Suprapubic skin (tissue), 4 donors: ENCODE results near the gene BEX4. TPM values are rescaled to one million over a fixed set of nuclear protein-coding genes. Genes with fewer than 3 reads are reported as not detected.

ENCODE experiments used
- DNase-seq, 2 donors: peaks; one replicate each; pipeline ENCODE4 v3.0.0-alpha.2; 2019; ENCODE audit warnings: low spot score in 2 of 2
- H3K27ac ChIP-seq: fragments of 200-600 bp; sonication (generic); one replicate; pipeline ENCODE4 v1.5.1; 2019
- H3K27me3 ChIP-seq: fragments of 200-600 bp; sonication (generic); one replicate; pipeline ENCODE4 v1.5.1; 2019
- H3K36me3 ChIP-seq: fragments of 200-600 bp; sonication (generic); one replicate; pipeline ENCODE4 v1.5.1; 2019
- H3K4me1 ChIP-seq: fragments of 200-600 bp; sonication (generic); one replicate; pipeline ENCODE4 v1.5.1; 2019
- H3K4me3 ChIP-seq: fragments of 200-600 bp; sonication (generic); one replicate; pipeline ENCODE4 v1.5.1; 2019; ENCODE audit warnings: mild to moderate bottlenecking
- H3K9me3 ChIP-seq: fragments of 200-600 bp; sonication (generic); one replicate; pipeline ENCODE4 v1.5.1; 2019
- CTCF ChIP-seq, 2 donors: fragments of 200-600 bp in 1 of 2; fragments of 450-650 bp in 1 of 2; sonication (generic) in 1 of 2; IDR thresholded peaks; one replicate each; pipeline ENCODE4 v1.5.1; 2016 to 2019; ENCODE audit warnings: antibody characterized with exemption in 2 of 2, mild to moderate bottlenecking in 1 of 2, moderate library complexity in 1 of 2
- EP300 ChIP-seq: sonication (generic); formaldehyde crosslinking; IDR thresholded peaks from one replicate; pipeline ENCODE4 v1.6.1; 2017; ENCODE audit warnings: antibody characterized with exemption
- POLR2A ChIP-seq, 2 donors: fragments of 450-650 bp; IDR thresholded peaks; one replicate each; pipeline ENCODE4 v1.6.1; 2017; ENCODE audit warnings: antibody characterized with exemption in 2 of 2, mild to moderate bottlenecking in 2 of 2, moderate library complexity in 2 of 2
- POLR2AphosphoS5 ChIP-seq, 3 donors: sonication (generic); formaldehyde crosslinking; IDR thresholded peaks; one replicate each; pipeline ENCODE4 v1.6.1; 2017; ENCODE audit warnings: antibody characterized with exemption in 3 of 3
- WGBS: methylation state at CpG from one replicate; pipeline ENCODE4 v1.1.5; 2018; 5-methylcytosine and 5-hydroxymethylcytosine counted together
- total RNA-seq, 4 donors: library from RNA; depleted of rRNA; stranded (reverse); fragments of >200 nt; gene quantifications; one replicate each; pipeline ENCODE4 v1.1.0, GENCODE V29; 2016

Gene BEX4
- total RNA-seq, 4 donors from 2014 or later, result 10.7 to 25.3 (median 18.8) TPM

- Histone ChIP-seq H3K4me3 (no peak overlapping the region), H3K27me3 (no peaks in the 10 kb centered on the region), H3K27ac (no peak overlapping the region), H3K9me3 (no peaks in the 10 kb centered on the region), H3K36me3 (no peaks in the 10 kb centered on the region), H3K4me1 (no peaks in the 10 kb centered on the region)
- no peak for DNase-seq
- 80% methylated on average over 5 of the region's 5 CpGs for WGBS
- TF ChIP-seq POLR2AphosphoS5 (IDR thresholded peaks at IDR 0.05) (no peak), POLR2A (IDR thresholded peaks at IDR 0.05) (no peak), EP300 (no peak), CTCF (IDR thresholded peaks at IDR 0.05) (no peak)
Observed at GRCh38 chrX:103210056-103210455, 4.9 kb upstream of the BEX4 start.

GRCh38 chrX:103211012-103211715 lies 3.7 kb upstream of the BEX4 start:
- TF ChIP-seq POLR2A (IDR thresholded peaks at IDR 0.05) (no peak), CTCF (IDR thresholded peaks at IDR 0.05) (peak in 1 of 2 donors; percentile 19), EP300 (no peak), POLR2AphosphoS5 (IDR thresholded peaks at IDR 0.05) (no peak)
- Histone ChIP-seq H3K4me1 (no peaks in the 10 kb centered on the region), H3K9me3 (no peaks in the 10 kb centered on the region), H3K27ac (no peak overlapping the region), H3K4me3 (no peak overlapping the region), H3K27me3 (no peaks in the 10 kb centered on the region), H3K36me3 (no peaks in the 10 kb centered on the region)
- DNase-seq, result no peak
- WGBS, result 19% methylated on average over 7 of the region's 7 CpGs

DNA sequence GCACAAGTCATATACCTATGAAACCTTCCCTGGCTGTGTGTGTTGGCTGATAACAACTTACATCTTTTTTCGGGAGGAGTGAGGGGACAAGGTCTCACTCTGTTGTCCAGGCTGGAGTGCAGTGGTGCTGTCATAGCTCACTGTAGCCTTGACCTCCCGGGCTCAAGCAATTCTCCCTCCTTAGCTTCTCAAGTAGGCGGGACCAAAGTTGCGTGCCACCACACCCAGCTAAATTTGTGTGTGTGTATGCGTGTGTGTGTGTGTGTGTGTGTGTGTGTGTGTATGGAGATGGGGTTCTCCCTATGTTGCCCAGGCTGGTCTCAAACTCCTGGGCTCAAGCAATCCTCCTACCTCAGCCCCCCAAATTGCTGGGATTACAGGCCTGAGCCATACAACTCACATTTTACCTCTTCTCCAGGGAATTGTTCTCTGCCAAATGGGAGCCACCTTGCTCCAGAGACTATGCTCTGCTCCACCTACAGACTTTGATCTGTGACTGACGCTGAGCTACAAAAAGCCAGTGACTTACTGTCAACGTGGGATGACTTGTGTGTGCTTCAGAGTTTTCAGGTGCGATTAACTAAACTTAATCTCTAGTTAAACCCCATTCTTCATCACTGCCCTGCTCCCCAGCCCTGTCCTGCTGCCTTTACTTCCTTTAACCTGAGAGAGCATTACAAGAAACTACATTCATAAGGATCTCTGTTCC lies 2.0 kb upstream of the BEX4 start:
- Histone ChIP-seq H3K36me3 (no peaks in the 10 kb centered on the region), H3K27me3 (no peaks in the 10 kb centered on the region), H3K27ac (no peak overlapping the region), H3K4me1 (no peaks in the 10 kb centered on the region), H3K4me3 (no peak overlapping the region), H3K9me3 (no peaks in the 10 kb centered on the region)
- no peak for TF ChIP-seq POLR2A (IDR thresholded peaks at IDR 0.05)
- TF ChIP-seq EP300, result no peak
- no peak for TF ChIP-seq POLR2AphosphoS5 (IDR thresholded peaks at IDR 0.05)
- TF ChIP-seq CTCF (IDR thresholded peaks at IDR 0.05), result no peak
- no peak for DNase-seq
- 58% methylated on average over 8 of the region's 8 CpGs for WGBS

DNA sequence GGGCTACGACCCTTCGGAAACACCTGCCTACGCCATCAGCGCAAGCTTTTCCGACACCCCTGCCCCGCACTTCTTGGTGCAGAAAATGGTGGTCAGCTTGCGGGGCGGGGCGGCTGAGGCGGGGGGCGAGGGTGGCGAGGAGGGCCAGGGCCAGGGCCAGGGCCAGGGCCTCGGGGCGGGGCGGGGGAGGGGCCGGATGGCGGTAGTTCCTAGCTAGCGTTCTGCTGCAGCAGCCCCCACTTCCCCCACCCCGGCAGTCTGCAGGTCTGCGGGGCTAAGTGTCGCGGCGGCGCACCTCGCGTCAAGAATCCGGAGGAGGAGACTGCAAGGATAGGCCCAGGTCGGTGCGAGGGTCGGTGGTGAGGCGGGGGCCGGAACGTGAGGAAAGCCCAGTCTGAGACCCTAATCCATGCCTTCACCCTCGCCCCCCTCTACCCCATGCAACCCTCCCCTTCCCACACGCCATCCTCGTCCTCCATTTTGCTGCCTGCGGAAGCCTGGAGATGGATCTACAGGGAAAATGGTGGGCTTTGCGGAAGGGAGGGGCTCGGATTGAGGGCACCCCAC lies 600 bp downstream of the BEX4 start:
- WGBS, result 21% methylated on average over 30 of the region's 39 CpGs
- Histone ChIP-seq H3K4me3 (peak overlapping the region; percentile 73), H3K4me1 (no peaks in the 10 kb centered on the region), H3K27me3 (no peaks in the 10 kb centered on the region), H3K9me3 (no peaks in the 10 kb centered on the region), H3K27ac (peak overlapping the region; percentile 82), H3K36me3 (no peaks in the 10 kb centered on the region)
- TF ChIP-seq EP300, result no peak
- no peak for TF ChIP-seq CTCF (IDR thresholded peaks at IDR 0.05)
- TF ChIP-seq POLR2A (IDR thresholded peaks at IDR 0.05), result no peak
- no peak for TF ChIP-seq POLR2AphosphoS5 (IDR thresholded peaks at IDR 0.05)
- DNase-seq, result peak; percentile 65 to 71
